ENCODE data around the gene USP31. TPM values are rescaled to one million over a fixed set of nuclear protein-coding genes. Genes with fewer than 3 reads are reported as not detected.

The USP31 gene
- total RNA-seq, 1 donor from 2014 or later, result 13.4 TPM

- Histone ChIP-seq H3K36me3 (ENCODE audit: control insufficient read depth, insufficient read depth, low read length) (no peaks in the 10 kb centered on the region), H3K4me3 (ENCODE audit: low read depth, low read length) (no peak overlapping the region), H3K27me3 (ENCODE audit: control insufficient read depth, insufficient read depth, low read length) (no peaks in the 10 kb centered on the region)
- no peak for TF ChIP-seq CTCF (IDR thresholded peaks at IDR 0.05; ENCODE audit: insufficient read depth, low read length, severe bottlenecking)
- FAIRE-seq (no peak), DNase-seq (ENCODE audit: low read depth) (no peak)
Observed at GRCh38 chr16:23131036-23131435, 18.2 kb downstream of the USP31 start.

- TF ChIP-seq CTCF (IDR thresholded peaks at IDR 0.05; ENCODE audit: insufficient read depth, low read length, severe bottlenecking), result no peak
- no peak for FAIRE-seq
- Histone ChIP-seq H3K27me3 (ENCODE audit: control insufficient read depth, insufficient read depth, low read length) (no peaks in the 10 kb centered on the region), H3K36me3 (ENCODE audit: control insufficient read depth, insufficient read depth, low read length) (no peaks in the 10 kb centered on the region), H3K4me3 (ENCODE audit: low read depth, low read length) (no peak overlapping the region)
- DNase-seq (ENCODE audit: low read depth), result no peak
Observed at GRCh38 chr16:23129686-23130085, 19.6 kb downstream of the USP31 start.

GRCh38 chr16:23128056-23128455 is 21.2 kb downstream of the USP31 start:
- Histone ChIP-seq H3K36me3 (ENCODE audit: control insufficient read depth, insufficient read depth, low read length) (no peaks in the 10 kb centered on the region), H3K27me3 (ENCODE audit: control insufficient read depth, insufficient read depth, low read length) (no peaks in the 10 kb centered on the region), H3K4me3 (ENCODE audit: low read depth, low read length) (no peak overlapping the region)
- DNase-seq (ENCODE audit: low read depth) (no peak), FAIRE-seq (no peak)
- TF ChIP-seq CTCF (IDR thresholded peaks at IDR 0.05; ENCODE audit: insufficient read depth, low read length, severe bottlenecking), result no peak

- no peak for FAIRE-seq
Observed at GRCh38 chr16:23125277-23125676, 24.0 kb downstream of the USP31 start.

GRCh38 chr16:23124315-23124714 is 24.9 kb downstream of the USP31 start:
- peak; percentile 89 for FAIRE-seq
- no peaks in the 10 kb centered on the region for H3K36me3 ChIP-seq (ENCODE audit: control insufficient read depth, insufficient read depth, low read length)
- TF ChIP-seq CTCF (IDR thresholded peaks at IDR 0.05; ENCODE audit: insufficient read depth, low read length, severe bottlenecking), result no peak
- H3K4me3 ChIP-seq (ENCODE audit: low read depth, low read length), result no peak overlapping the region
- peak; percentile 92 for DNase-seq (ENCODE audit: low read depth)
- no peaks in the 10 kb centered on the region for H3K27me3 ChIP-seq (ENCODE audit: control insufficient read depth, insufficient read depth, low read length)

More at GRCh38 chr16:23125277-23125676, 24.0 kb downstream of the USP31 start:
- TF ChIP-seq CTCF (IDR thresholded peaks at IDR 0.05; ENCODE audit: insufficient read depth, low read length, severe bottlenecking), result no peak
- DNase-seq (ENCODE audit: low read depth), result no peak
- no peaks in the 10 kb centered on the region for H3K36me3 ChIP-seq (ENCODE audit: control insufficient read depth, insufficient read depth, low read length)
- no peak overlapping the region for H3K4me3 ChIP-seq (ENCODE audit: low read depth, low read length)
- no peaks in the 10 kb centered on the region for H3K27me3 ChIP-seq (ENCODE audit: control insufficient read depth, insufficient read depth, low read length)

GRCh38 chr16:23122144-23122543 is 27.1 kb downstream of the USP31 start:
- TF ChIP-seq CTCF (IDR thresholded peaks at IDR 0.05; ENCODE audit: insufficient read depth, low read length, severe bottlenecking), result no peak
- Histone ChIP-seq H3K27me3 (ENCODE audit: control insufficient read depth, insufficient read depth, low read length) (no peaks in the 10 kb centered on the region), H3K36me3 (ENCODE audit: control insufficient read depth, insufficient read depth, low read length) (no peaks in the 10 kb centered on the region), H3K4me3 (ENCODE audit: low read depth, low read length) (no peak overlapping the region)
- FAIRE-seq, result no peak
- DNase-seq (ENCODE audit: low read depth), result no peak
